IMR-90 (cell line): ENCODE results near the gene WFDC10B. TPM values are rescaled to one million over a fixed set of nuclear protein-coding genes. Genes with fewer than 3 reads are reported as not detected.

Experiments used
- ATAC-seq: fragments of 200-7000 bp; cut with Tn5 transposase; 2 replicates; pipeline ENCODE4 v1.9.1; 2020; ENCODE audit warnings: low read depth, mild to moderate bottlenecking, moderate library complexity
- BruUV-seq: library from RNA; stranded (reverse); fragments of 400-500 nt; replicated peaks from 2 replicates; lab custom pipeline; 2021; lab: Mats Ljungman, UMichigan
- CTCF ChIA-PET: fragments of 300-600 bp; formaldehyde crosslinking; extraction: SDS; loops from one replicate; lab custom pipeline; 2021; ENCODE audit warnings: antibody characterized with exemption; lab: Yijun Ruan, JAX
- POLR2A ChIA-PET: fragments of 300-600 bp; sonication (Branson Sonifier 250); formaldehyde crosslinking; loops from one replicate; lab custom pipeline; 2022; ENCODE audit warnings: antibody characterized with exemption; ENCODE audit not compliant: unreplicated experiment; lab: Charles Lee
- DNase-seq: peaks from one replicate; pipeline ENCODE4 v3.0.0; 2013
- H2AFZ ChIP-seq: replicated peaks from 2 replicates; pipeline ENCODE3; 2013; ENCODE audit warnings: low read length, mild to moderate bottlenecking; ENCODE audit not compliant: poor library complexity
- H2AK5ac ChIP-seq: 2 replicates; pipeline ENCODE4 v1.6.1; 2013; ENCODE audit warnings: low read depth, low read length, inconsistent platforms
- H2AK9ac ChIP-seq: replicated peaks from 2 replicates; pipeline ENCODE3; 2013; ENCODE audit warnings: mild to moderate bottlenecking, low read depth, low read length, moderate library complexity; ENCODE audit not compliant: poor library complexity
- H2BK120ac ChIP-seq: 2 replicates; pipeline ENCODE4 v1.6.1; 2013; ENCODE audit warnings: low read depth, low read length, inconsistent platforms
- H2BK15ac ChIP-seq: 3 replicates; pipeline ENCODE4 v1.6.1; 2013; ENCODE audit warnings: low read depth, low read length, inconsistent platforms
- H2BK20ac ChIP-seq: 2 replicates; pipeline ENCODE4 v1.6.1; 2013; ENCODE audit warnings: low read depth, mild to moderate bottlenecking, inconsistent platforms, low read length, moderate library complexity
- H2BK5ac ChIP-seq: 2 replicates; pipeline ENCODE4 v1.6.1; 2013; ENCODE audit warnings: mild to moderate bottlenecking, low read depth, low read length, inconsistent platforms; ENCODE audit not compliant: poor library complexity, severe bottlenecking
- H3K14ac ChIP-seq: replicated peaks from 2 replicates; pipeline ENCODE4 v1.6.1; 2013; ENCODE audit warnings: low read depth, low read length, inconsistent platforms
- H3K18ac ChIP-seq: 2 replicates; pipeline ENCODE4 v1.6.1; 2013; ENCODE audit warnings: low read depth, low read length, control low read depth
- H3K23ac ChIP-seq: 2 replicates; pipeline ENCODE4 v1.6.1; 2013; ENCODE audit warnings: low read depth, low read length, inconsistent platforms
- H3K27ac ChIP-seq: 2 replicates; pipeline ENCODE4 v1.5.1; 2013; ENCODE audit warnings: mild to moderate bottlenecking, control low read depth, low read length; ENCODE audit not compliant: insufficient read depth
- H3K27me3 ChIP-seq: 2 replicates; pipeline ENCODE4 v1.6.1; 2013; ENCODE audit warnings: low read length; ENCODE audit not compliant: control insufficient read depth, insufficient read depth
- H3K36me3 ChIP-seq: 2 replicates; pipeline ENCODE4 v1.6.1; 2013; ENCODE audit warnings: low read length, mixed read lengths; ENCODE audit not compliant: control insufficient read depth, insufficient read depth
- H3K4ac ChIP-seq: 2 replicates; pipeline ENCODE4 v1.6.1; 2013; ENCODE audit warnings: low read depth, low read length, inconsistent platforms
- H3K4me1 ChIP-seq: 2 replicates; pipeline ENCODE4 v1.6.1; 2013; ENCODE audit warnings: low read length, mixed read lengths; ENCODE audit not compliant: control insufficient read depth, insufficient read depth
- H3K4me2 ChIP-seq: 2 replicates; pipeline ENCODE4 v1.6.1; 2013; ENCODE audit warnings: low read depth, mild to moderate bottlenecking, control low read depth, low read length, moderate library complexity
- H3K4me3 ChIP-seq: 2 replicates; pipeline ENCODE4 v1.5.1; 2013; ENCODE audit warnings: low read depth, mild to moderate bottlenecking, control low read depth, low read length, moderate library complexity; ENCODE audit not compliant: insufficient read depth
- H3K56ac ChIP-seq: 2 replicates; pipeline ENCODE4 v1.6.1; 2013; ENCODE audit warnings: low read length, inconsistent platforms; ENCODE audit not compliant: insufficient read depth; ENCODE audit errors: extremely low read depth
- H3K79me1 ChIP-seq, 2 experiments: 2 replicates each; pipeline ENCODE4 v1.6.1; 2013; ENCODE audit warnings: low read length in 2 of 2, inconsistent platforms in 1 of 2, low read depth in 1 of 2
- H3K9ac ChIP-seq: 2 replicates; pipeline ENCODE4 v1.6.1; 2013; ENCODE audit warnings: low read depth, low read length, control low read depth
- H3K9me1 ChIP-seq: 2 replicates; pipeline ENCODE4 v1.6.1; 2013; ENCODE audit warnings: low read length, inconsistent platforms; ENCODE audit not compliant: insufficient read depth
- H3K9me3 ChIP-seq: 2 replicates; pipeline ENCODE4 v1.6.1; 2013; ENCODE audit warnings: low read length; ENCODE audit not compliant: control insufficient read depth, insufficient read depth
- H4K20me1 ChIP-seq: 2 replicates; pipeline ENCODE4 v1.6.1; 2013; ENCODE audit warnings: low read length, inconsistent platforms; ENCODE audit not compliant: insufficient read depth
- H4K5ac ChIP-seq: 2 replicates; pipeline ENCODE4 v1.6.1; 2013; ENCODE audit warnings: mild to moderate bottlenecking, low read depth, low read length, control low read depth
- H4K8ac ChIP-seq, 2 experiments: 2 replicates each; pipeline ENCODE4 v1.6.1; 2013; ENCODE audit warnings: low read depth in 2 of 2, low read length in 2 of 2, control low read depth in 1 of 2, inconsistent platforms in 1 of 2
- H4K91ac ChIP-seq: 2 replicates; pipeline ENCODE4 v1.6.1; 2013; ENCODE audit warnings: low read depth, low read length, inconsistent platforms; ENCODE audit not compliant: insufficient read depth
- FOS ChIP-seq: fragments of 150-350 bp; IDR thresholded peaks from 2 replicates; pipeline ENCODE4 v1.6.1; 2016; ENCODE audit warnings: low read depth, low read length
- WGBS, 2 experiments: methylation state at CpG; one replicate each; pipeline versions ENCODE4 v1.1.5 to v1.1.7; 2013; ENCODE audit warnings: missing lambda C conversion rate in 2 of 2; ENCODE audit not compliant: insufficient read length in 1 of 2; ENCODE audit errors: extremely low coverage in 2 of 2; 5-methylcytosine and 5-hydroxymethylcytosine counted together
- dilution Hi-C: fragments of 300-500 bp; cut with HindIII; formaldehyde crosslinking; loops from one replicate; pipeline ENCODE4 v1.14.3; 2018; ENCODE audit warnings: low sequenced_read_pairs; ENCODE audit not compliant: unreplicated experiment
- in situ Hi-C: fragments of 300-500 bp; cut with MboI; formaldehyde crosslinking; loops from 3 replicates; pipeline ENCODE4 v1.14.3; 2019; ENCODE audit warnings: low sequenced_read_pairs, inconsistent platforms, mixed read lengths
- intact Hi-C: fragments of 100-400 bp; cut with micrococcal nuclease; formaldehyde crosslinking; loops from 2 replicates; pipeline ENCODE4 v1.10.0; 2022
- polyA plus RNA-seq, 3 experiments: library from polyadenylated mRNA; depleted of rRNA; stranded (reverse); fragments of >200 nt; gene quantifications; 2 replicates each; pipeline ENCODE4 v1.2.3, GENCODE V29; 2012; ENCODE audit warnings: low replicate concordance in 1 of 3
- total RNA-seq: library from RNA; depleted of rRNA; stranded (reverse); fragments of >200 nt; gene quantifications from 2 replicates; pipeline ENCODE4 v1.2.3, GENCODE V29; 2012

Gene WFDC10B
- total and polyA plus RNA-seq, 2 of the 4 experiments (the other 2 are of a cell fraction): not detected

- Histone ChIP-seq H3K4me3 (no peak overlapping the region), H3K27ac (no peak overlapping the region), H3K4me1 (no peaks in the 10 kb centered on the region), H4K20me1 (no peaks in the 10 kb centered on the region), H2BK120ac (no peak overlapping the region), H4K91ac (no peak overlapping the region), H3K4me2 (no peak overlapping the region), H4K5ac (no peak overlapping the region), H2BK5ac (no peak overlapping the region), H3K36me3 (no peaks in the 10 kb centered on the region), H3K9me3 (no peaks in the 10 kb centered on the region), H3K4ac (no peak overlapping the region), H3K27me3 (no peaks in the 10 kb centered on the region), H2AK5ac (no peak overlapping the region), H3K9me1 (no peaks in the 10 kb centered on the region), H2AK9ac (no peak overlapping the region), H2AFZ (no peak overlapping the region), H2BK15ac (no peak overlapping the region), H3K18ac (no peak overlapping the region), H3K79me1 (no peaks in the 10 kb centered on the region), H3K23ac (no peak overlapping the region), H2BK20ac (no peak overlapping the region), H4K8ac (no peak overlapping the region), H3K14ac (no peak overlapping the region), H3K9ac (no peak overlapping the region), H3K56ac (no peak overlapping the region)
- dilution Hi-C loops: no loop called here
- BruUV-seq: no TSS peak
- in situ Hi-C loops: no loop called here
- ChIA-PET POLR2A (no interaction called here), CTCF (no interaction called here)
- DNase-seq: no peak
- TF ChIP-seq FOS: no peak
- WGBS, 2 experiments: 73% methylated on average over 3 of the region's 6 CpGs; no CpG with 5 or more reads in 1 of the 2 experiments
- intact Hi-C loops: no loop called here
- no peak for ATAC-seq
These were observed 55.4 kb downstream of the WFDC10B start for GRCh38 chr20:45649312-45649863.
